HG03139 (cell line): ENCODE results near the gene RNF223.
A peak's percentile ranks its signal among the peaks of the same experiment; 100 is the strongest.
"Not testable (repeated sequence)": the region's sequence is repeated elsewhere in the genome, so short reads cannot be mapped to it uniquely, and the experiment has no call there.

ENCODE experiments used
- ATAC-seq: cut with Tn5 transposase; IDR thresholded peaks from one replicate; pipeline ENCODE4 v1.9.1; 2021; ENCODE audit not compliant: unreplicated experiment

Gene RNF223

DNA sequence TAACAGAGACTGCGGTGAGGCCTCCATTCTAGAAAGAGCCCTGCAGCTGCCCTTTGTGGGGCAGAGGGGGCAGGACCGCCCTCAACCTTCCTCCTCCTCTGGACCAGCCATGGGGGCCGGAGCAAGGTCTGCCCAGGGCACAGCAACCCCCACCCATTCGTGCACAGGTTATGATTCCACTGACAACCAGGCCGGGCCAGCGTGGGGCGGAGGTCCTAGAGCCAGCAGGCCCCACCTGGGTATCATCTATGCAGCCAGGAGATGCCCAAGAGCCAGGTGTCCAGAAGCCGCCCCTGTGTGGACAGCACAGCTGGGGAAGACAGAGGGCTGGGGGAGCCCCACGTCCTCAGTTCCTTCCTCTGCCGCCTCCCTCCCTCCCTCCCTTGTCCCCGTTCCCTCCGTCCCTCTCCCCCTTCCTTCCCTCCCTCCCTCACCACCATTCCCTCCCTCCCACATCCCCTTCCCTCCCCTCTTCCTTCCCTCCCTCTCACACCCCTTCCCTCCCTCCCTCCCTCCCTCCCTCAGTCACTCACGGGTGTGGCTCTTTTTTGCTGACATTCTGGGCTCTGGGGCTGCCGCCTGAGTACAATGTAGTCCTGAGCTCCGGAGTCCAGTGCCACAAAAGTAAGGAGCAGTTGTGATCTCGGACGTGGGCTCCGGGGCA is 12.3 kb downstream of the RNF223 start:
- ATAC-seq: no peak

DNA sequence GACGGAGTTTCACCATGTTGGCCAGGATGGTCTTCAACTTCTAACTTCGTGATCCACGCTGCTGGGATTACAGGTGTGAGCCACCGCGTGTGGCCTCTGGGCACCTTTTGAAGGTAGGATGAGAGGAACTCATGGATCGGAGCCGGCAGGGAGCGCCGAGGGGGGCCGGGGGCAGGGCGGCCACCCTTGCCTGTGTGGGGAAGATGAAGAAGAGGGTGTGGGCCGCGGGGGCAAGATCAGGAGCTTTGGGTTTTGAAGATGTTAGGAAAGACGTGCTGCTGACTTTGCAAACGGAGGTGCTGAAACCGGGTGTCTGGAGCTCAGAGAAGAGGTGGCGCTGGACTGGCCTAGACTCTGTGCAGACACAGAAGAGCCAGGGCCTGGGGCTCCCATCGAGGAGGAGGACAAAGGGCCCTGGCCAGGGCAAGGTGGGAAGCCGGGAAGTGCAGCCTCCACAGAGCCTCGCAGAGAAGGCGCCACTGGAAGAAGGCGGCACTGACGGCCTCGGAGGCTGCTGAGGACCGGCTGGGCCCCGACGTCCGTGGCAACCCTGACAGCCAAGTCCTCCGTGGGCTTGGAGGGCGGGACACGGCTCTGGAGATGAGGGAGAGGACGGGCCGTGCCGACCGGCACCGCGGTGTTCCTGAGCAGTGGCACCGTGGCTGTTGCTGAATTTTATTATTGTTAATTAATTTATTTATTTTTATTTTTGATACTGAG is 13.7 kb downstream of the RNF223 start:
- ATAC-seq: no peak

DNA sequence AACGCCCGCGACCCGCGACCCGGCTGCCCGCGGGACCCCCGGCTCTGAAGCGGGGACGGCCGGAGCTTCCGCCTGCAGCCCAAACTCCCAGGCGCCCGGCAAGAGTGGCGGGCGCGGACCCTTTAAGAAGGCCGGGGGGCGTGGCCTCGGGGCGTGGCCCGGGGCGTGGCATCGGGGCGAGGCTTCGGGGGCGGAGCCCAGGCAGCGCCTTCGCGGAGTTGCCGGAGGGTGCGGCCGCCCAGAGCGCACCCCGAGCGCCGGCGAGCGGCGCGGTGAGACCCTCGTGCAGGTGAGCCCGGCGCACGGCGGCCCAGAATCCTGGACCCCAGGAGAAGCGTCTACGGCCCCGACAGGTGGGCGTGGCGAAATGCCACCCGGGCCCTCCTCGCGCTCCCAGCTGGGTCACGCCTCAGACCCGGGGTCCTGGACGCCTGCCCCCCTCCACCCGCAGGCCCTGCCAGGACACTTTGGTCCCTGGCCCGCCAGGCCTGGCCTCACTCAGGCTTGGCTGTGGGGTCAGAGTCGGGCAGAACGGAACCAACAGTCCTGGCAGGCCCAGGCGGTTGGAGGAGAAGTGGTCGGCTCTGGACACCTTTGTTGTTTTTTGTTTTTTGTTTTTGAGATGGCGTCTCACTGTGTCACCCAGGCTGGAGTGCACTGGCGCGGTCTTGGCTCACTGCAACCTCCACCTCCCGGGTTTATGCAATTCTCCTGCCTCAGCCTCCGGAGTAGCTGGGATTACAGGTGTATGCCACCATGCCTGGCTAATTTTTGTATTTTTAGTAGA is 14.4 kb downstream of the RNF223 start:
- ATAC-seq: peak; percentile 48

DNA sequence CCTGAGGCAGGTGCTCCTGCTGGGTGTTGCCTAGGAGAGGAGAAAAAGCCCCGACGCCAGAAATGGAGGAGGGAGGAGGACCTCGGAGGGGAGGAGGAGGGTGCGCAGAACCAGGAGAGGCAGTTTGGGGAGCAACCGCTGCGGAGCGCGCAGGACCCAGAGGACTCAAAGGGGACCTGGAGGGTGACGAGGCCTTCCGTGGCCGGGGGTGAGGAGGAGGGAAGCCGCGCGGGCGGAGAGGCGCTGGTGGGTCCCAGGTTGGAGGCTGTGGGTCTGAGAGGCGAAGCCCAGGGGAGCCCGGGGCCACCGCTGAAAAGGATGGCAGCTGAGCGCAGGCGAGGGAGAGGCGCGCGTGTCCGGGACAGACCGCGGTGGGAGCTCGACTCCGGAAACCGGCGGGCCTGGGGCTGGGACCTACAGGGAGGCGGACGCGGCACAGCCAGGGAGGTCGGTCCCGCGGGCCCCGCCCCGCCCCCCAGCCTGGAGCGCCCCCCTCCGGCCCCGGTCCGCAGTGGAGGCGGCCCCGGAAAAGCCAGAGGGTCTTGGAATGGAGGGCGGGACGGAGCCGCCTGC is 15.1 kb downstream of the RNF223 start:
- peak; percentile 28 for ATAC-seq

DNA sequence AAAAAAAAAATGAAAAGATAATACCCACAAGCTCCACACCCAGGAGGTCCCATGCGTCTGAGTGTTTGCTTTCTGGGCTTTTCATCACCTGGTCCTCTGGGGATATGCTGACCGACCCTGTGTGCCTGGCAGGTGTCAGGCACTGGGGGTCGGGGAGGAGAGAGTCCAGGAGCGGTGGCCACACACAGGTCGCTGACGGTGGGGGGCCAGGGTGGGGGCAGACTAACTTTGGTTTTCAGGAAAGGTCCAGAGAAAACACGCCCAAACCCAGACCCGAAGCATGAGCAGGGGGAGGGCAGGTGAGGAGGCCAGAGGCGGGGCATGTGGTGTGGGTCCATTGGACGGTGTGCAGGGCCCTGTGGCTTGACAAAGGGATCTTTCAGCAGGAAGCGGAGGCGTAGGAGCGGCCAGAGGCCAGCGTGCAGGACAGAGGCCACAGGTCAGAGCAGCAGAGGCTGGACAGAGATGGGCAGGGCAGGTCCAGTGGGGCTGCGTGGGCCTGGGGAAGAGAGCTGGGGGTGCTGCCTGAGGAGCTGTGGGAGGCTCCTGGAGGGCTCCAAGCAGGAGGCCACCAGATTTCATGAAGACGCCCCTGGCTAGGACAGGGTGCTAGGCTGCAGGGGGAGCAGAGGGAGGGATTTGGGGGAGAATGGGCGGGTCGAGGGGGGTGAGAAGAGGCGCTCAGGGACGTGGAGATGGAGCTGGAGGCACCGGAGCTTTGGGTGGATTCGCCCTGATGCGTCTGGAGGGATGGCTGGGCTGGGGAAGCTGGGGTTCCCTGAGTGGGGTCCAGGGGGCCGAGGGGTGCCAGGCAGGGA is 15.8 kb downstream of the RNF223 start:
- no peak for ATAC-seq

DNA sequence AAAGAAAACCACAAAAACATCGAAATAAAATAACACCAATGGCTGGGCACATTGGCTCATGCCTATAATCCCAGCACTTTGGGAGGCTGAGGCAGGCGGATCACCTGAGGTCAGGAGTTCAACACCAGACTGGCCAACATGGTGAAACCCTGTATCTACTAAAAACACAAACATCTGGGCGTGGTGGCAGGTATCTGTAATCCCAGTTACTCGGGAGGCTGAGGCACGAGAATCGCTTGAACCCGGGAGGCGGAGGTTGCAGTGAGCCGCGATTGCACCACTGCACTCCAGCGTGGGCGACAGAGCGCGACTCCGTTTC is 16.4 kb downstream of the RNF223 start:
- ATAC-seq: not testable (repeated sequence)

DNA sequence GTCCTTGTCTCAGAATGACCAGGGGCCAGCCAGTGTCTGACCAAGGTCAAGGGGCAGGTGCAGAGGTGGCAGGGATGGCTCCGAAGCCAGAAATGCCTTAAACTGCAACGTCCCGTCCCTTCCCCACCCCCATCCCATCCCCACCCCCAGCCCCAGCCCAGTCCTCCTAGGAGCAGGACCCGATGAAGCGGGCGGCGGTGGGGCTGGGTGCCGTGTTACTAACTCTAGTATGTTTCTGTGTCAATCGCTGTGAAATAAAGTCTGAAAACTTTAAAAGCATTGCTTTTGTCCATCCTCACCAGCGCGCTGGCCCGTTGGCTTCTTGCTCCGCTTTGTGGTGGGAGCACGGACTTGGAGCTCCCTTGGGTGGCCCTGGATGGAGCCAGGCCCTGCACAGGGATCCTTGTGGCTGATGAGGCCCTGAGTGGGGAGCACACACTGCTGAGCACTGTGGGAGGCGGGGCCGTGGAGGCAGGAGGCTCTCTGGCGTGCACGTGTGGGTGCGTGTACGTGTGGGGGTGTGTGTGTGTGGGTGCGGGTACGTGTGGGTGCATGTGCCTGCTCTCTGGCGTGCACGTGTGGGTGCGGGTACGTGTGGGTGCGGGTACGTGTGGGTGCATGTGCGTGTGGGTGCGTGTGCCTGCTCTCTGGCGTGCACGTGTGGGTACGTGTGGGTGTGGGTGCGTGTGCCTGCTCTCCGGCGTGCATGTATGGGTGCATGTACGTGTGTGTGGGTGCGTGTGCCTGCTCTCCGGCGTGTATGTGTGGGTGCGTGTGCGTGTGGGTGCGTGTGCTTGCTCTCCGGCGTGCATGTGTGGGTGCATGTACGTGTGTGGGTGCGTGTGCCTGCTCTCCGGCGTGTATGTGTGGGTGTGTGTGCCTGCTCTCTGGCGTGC is 18.0 kb downstream of the RNF223 start:
- ATAC-seq: no peak

DNA sequence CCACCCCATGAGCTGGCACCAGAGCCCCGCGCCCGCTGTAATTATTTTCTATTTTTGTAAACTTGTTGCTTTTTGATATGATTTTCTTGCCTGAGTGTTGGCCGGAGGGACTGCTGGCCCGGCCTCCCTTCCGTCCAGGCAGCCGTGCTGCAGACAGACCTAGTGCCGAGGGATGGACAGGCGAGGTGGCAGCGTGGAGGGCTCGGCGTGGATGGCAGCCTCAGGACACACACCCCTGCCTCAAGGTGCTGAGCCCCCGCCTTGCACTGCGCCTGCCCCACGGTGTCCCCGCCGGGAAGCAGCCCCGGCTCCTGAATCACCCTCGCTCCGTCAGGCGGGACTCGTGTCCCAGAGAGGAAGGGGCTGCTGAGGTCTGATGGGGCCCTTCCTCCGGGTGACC is 19.1 kb downstream of the RNF223 start:
- ATAC-seq: no peak

DNA sequence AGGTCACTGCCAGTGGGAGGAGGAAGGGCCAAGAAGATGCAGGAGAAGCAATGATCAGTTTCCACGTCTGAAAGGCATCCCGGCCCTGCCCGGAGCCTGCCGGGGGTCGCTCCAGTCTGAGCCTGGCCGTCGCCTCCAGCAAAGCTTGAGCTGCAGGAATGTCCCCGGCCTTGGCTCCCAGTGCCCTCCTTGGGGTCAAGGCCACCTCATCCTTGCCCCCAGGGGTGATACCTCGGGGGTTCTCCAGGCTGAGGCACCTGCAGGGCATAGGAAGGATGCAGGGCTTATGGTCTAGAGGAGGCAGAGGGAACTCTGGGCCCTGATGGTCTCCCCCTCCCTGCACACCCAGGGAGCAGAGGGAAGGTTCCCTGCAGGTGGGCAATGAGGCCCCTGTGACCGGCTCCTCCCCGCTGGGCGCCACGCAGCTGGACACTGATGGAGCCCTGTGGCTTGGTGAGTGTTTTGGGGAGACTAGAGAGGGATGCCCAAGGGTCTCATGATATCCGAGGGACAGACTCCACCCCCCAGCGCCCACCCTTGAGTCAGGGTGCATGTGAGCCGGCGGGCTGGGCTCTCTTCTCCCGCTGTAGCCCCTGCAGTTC is 19.9 kb downstream of the RNF223 start:
- no peak for ATAC-seq

DNA sequence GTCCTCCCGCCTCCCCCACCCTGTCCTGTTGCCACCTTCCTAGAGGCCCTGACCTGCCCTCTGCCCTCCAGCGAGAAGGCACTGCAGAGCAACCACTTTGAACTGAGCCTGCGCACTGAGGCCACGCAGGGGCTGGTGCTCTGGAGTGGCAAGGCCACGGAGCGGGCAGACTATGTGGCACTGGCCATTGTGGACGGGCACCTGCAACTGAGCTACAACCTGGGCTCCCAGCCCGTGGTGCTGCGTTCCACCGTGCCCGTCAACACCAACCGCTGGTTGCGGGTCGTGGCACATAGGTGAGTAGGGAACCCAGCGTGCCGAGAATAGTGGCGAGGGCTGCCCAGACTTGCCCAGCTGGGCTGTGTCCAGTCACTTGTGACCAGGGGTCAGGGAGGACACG is 20.4 kb downstream of the RNF223 start:
- no peak for ATAC-seq

DNA sequence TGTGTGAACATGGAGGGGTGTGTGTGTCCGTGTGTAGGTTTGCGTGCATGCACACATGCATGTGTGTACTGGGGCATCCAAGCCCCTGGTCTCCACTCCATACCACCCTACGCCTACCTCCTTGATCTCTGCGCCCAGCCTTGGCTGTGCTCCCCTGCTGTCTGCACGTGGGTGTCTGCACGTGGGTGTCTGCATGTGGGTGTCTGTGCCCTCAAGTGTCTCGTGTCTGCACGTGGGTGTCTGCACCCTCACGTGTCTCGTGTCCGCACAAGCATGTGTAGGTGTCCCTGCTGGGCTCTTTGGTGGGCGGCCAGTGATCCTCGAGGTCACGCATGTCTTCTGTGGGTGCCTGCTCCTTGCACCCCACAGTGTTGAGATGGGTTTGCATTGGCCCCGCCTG is 21.1 kb downstream of the RNF223 start:
- ATAC-seq: no peak

DNA sequence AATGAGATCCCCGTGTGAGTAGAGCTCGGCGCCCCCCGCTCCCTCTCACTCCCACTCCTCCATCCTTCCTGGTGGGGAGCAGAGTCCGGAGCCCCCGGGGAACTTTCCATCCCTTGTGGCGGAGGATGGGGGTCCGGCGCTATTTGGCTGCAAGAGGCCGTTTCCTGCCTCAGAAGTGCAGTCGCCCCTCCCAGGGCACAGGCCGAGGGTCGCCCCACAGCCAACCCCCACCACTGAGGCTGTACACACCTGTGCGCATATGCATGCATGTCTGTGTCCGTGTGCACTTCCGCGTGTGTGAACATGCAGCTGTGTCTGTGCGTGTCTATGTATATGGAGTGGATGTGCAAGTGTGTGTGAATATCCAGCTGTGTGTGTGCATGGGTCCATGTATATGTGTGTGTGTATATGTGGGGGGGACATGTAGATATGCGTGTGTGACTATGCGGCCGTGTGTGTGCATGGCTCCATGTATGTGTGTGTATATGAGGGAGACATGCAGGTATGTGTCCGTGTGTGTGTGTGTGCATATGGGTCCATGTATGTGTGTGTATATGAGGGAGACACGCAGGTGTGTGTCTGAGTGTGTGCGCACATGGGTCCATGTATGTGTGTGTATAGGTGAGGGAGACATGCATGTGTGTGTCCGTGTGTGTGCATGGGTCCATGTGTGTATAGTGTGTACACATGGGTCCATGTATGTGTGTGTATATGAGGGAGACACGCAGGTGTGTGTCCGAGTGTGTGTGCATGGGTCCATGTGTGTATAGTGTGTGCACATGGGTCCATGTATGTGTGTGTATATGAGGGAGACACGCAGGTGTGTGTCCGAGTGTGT is 21.9 kb downstream of the RNF223 start:
- no peak for ATAC-seq

DNA sequence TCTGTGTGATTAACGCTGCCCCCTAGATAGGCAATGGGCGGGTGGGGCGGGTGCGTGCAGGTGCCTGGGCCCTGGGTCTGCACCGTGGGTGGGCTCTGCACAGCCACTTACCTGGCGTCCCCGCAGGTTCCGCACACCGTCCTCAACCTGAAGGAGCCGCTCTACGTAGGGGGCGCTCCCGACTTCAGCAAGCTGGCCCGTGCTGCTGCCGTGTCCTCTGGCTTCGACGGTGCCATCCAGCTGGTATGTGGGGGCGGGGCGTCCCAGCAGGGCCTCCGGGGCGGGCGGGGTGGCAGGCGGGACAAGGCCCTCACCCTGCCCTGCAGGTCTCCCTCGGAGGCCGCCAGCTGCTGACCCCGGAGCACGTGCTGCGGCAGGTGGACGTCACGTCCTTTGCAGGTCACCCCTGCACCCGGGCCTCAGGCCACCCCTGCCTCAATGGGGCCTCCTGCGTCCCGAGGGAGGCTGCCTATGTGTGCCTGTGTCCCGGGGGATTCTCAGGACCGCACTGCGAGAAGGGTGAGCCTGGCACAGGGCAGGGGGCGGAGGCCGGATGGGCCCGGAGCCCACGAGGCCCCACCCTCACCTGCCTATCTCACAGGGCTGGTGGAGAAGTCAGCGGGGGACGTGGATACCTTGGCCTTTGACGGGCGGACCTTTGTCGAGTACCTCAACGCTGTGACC is 22.8 kb downstream of the RNF223 start:
- no peak for ATAC-seq

DNA sequence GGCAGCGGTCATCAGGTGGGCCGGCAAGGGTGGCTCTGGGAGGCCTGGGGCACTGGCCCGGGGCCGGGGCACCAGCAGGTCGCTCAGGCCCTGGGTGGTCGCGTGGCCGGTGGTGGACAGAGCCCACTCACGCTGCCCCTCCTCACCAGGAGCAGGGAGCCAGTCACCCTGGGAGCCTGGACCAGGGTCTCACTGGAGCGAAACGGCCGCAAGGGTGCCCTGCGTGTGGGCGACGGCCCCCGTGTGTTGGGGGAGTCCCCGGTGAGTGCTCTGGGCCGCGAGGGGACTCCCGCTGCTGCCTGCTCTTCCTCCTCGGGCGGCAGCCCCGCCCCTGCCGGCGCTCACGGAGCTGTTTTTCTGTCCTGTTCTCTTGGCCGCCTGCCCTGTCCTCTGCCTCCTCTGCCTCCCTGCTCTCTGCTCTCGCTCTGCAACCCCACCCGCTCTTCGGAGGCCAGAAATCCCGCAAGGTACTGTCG is 23.5 kb downstream of the RNF223 start:
- no peak for ATAC-seq

DNA sequence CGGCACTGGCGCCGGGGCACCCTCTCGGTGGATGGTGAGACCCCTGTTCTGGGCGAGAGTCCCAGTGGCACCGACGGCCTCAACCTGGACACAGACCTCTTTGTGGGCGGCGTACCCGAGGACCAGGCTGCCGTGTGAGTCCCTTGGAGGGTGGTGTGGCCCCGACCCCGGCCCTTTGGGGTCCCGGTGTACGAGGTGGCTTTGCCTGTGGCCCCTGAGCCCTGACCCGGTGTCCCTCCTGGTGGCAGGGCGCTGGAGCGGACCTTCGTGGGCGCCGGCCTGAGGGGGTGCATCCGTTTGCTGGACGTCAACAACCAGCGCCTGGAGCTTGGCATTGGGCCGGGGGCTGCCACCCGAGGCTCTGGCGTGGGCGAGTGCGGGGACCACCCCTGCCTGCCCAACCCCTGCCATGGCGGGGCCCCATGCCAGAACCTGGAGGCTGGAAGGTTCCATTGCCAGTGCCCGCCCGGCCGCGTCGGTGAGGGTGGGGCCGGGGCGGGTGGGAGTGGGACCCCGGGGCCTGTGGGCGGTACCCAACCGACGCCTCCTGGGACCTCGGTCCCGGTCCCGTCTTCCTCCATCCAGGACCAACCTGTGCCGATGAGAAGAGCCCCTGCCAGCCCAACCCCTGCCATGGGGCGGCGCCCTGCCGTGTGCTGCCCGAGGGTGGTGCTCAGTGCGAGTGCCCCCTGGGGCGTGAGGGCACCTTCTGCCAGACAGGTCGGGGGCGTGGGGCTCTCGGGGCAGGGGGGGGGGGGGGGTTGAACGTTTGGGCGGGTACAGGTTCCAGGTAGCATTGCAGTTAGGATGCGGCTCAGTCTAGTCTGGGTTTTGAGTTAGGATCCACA is 24.6 kb downstream of the RNF223 start:
- ATAC-seq: no peak

DNA sequence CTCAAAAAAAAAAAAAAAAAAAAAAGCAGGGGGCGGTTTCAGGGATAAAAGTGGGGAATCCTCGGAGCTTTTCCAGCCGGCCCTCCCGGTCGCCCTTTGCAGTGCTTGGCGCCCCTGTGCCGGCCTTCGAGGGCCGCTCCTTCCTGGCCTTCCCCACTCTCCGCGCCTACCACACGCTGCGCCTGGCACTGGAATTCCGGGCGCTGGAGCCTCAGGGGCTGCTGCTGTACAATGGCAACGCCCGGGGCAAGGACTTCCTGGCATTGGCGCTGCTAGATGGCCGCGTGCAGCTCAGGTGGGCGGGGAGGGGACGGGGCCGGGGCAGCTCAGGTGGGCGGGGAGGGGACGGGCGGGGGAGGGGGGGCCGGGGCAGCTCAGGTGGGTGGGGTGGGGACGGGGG is 25.3 kb downstream of the RNF223 start:
- no peak for ATAC-seq

DNA sequence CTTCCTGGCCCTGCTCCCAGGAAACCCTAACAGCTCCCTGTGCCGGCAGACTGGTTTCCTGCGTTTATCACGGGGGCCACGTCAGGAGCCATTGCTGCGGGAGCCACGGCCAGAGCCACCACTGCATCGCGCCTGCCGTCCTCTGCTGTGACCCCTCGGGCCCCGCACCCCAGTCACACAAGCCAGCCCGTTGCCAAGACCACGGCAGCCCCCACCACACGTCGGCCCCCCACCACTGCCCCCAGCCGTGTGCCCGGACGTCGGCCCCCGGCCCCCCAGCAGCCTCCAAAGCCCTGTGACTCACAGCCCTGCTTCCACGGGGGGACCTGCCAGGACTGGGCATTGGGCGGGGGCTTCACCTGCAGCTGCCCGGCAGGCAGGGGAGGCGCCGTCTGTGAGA is 26.1 kb downstream of the RNF223 start:
- ATAC-seq: no peak
